DMS53 treated with DMSO at 0.1 percent for 48 hours (cell line): ENCODE measurements around the gene ATP1A3.
"Not testable (repeated sequence)": the region's sequence is repeated elsewhere in the genome, so short reads cannot be mapped to it uniquely, and the experiment has no call there.

Experiments
- DNase-seq: peaks from one replicate; lab custom pipeline; 2025; ENCODE audit not compliant: unreplicated experiment; lab: John Stamatoyannopoulos, UW

ATP1A3 gene

GRCh38 chr19:41993612-41994483 lies at the start of gene ATP1A3:
TSS of gene ATP1A3 (minus strand) at chr19:41994230. CDS start at chr19:41994076, 154 bp downstream.
- DNase-seq, result peak; percentile 71

GRCh38 chr19:42042455-42043170 lies 48.6 kb upstream of the ATP1A3 start:
- no peak for DNase-seq

GRCh38 chr19:42040491-42040890 lies 46.5 kb upstream of the ATP1A3 start:
- not testable (repeated sequence) for DNase-seq

GRCh38 chr19:42040031-42040430 lies 46.0 kb upstream of the ATP1A3 start:
- DNase-seq, result no peak

- DNase-seq, result peak; percentile 83
Observed at GRCh38 chr19:42038666-42039065, 44.6 kb upstream of the ATP1A3 start.

- DNase-seq, result no peak
Observed at GRCh38 chr19:42037649-42038048, 43.6 kb upstream of the ATP1A3 start.

GRCh38 chr19:42034640-42035391 lies 40.8 kb upstream of the ATP1A3 start:
- DNase-seq, result peak; percentile 63

GRCh38 chr19:42033413-42033812 lies 39.4 kb upstream of the ATP1A3 start:
- DNase-seq, result no peak

- peak; percentile 89 for DNase-seq
Observed at GRCh38 chr19:42032431-42032830, 38.4 kb upstream of the ATP1A3 start.

- no peak for DNase-seq
Observed at GRCh38 chr19:42030645-42031440, 36.8 kb upstream of the ATP1A3 start.

- no peak for DNase-seq
Observed at GRCh38 chr19:42028304-42029216, 34.5 kb upstream of the ATP1A3 start.

GRCh38 chr19:42024622-42025111 lies 30.6 kb upstream of the ATP1A3 start:
- DNase-seq, result no peak

- no peak for DNase-seq
Observed at GRCh38 chr19:42023943-42024260, 29.9 kb upstream of the ATP1A3 start.

GRCh38 chr19:42023121-42023942 lies 29.3 kb upstream of the ATP1A3 start:
- peak; percentile 43 for DNase-seq

- DNase-seq, result no peak
Observed at GRCh38 chr19:42022616-42023015, 28.6 kb upstream of the ATP1A3 start.

- DNase-seq, result no peak
Observed at GRCh38 chr19:42021185-42021584, 27.2 kb upstream of the ATP1A3 start.

GRCh38 chr19:42018503-42019193 lies 24.6 kb upstream of the ATP1A3 start:
- DNase-seq, result no peak

GRCh38 chr19:42017040-42017439 lies 23.0 kb upstream of the ATP1A3 start:
- DNase-seq, result no peak
